Activated CD4-positive, alpha-beta T cell treated with anti-CD3 and anti-CD28 coated beads, Interleukin-2, amount 10 ng/mL, durations not matched to agents 24 days and 14 days (primary cell): ENCODE results near the gene IRGC. TPM values are rescaled to one million over a fixed set of nuclear protein-coding genes. Genes with fewer than 3 reads are reported as not detected.

Experiments used
- DNase-seq: peaks from one replicate; pipeline ENCODE4 v3.0.0; 2022
- H3K27ac Mint-ChIP-seq: one replicate; pipeline ENCODE4 v1.8.0; 2022; ENCODE audit warnings: mild to moderate bottlenecking, mixed read lengths
- H3K27me3 Mint-ChIP-seq: one replicate; pipeline ENCODE4 v1.8.0; 2022; ENCODE audit warnings: mixed read lengths
- H3K36me3 Mint-ChIP-seq: one replicate; pipeline ENCODE4 v1.8.0; 2022; ENCODE audit warnings: low read depth, mild to moderate bottlenecking, mixed read lengths
- H3K4me1 Mint-ChIP-seq: one replicate; pipeline ENCODE4 v1.8.0; 2021; ENCODE audit warnings: mixed read lengths
- H3K4me3 Mint-ChIP-seq: one replicate; pipeline ENCODE4 v1.8.0; 2022; ENCODE audit warnings: mild to moderate bottlenecking, moderate library complexity, mixed read lengths
- H3K9me3 Mint-ChIP-seq: one replicate; pipeline ENCODE4 v1.8.0; 2021; ENCODE audit warnings: mixed read lengths
- intact Hi-C: fragments of 100-400 bp; cut with micrococcal nuclease; formaldehyde crosslinking; loops from one replicate; pipeline ENCODE4 v1.15.1; 2023
- total RNA-seq: library from RNA; stranded (reverse); gene quantifications from 2 replicates; pipeline ENCODE4 v1.2.3, GENCODE V29; 2022

The IRGC gene, protein sequence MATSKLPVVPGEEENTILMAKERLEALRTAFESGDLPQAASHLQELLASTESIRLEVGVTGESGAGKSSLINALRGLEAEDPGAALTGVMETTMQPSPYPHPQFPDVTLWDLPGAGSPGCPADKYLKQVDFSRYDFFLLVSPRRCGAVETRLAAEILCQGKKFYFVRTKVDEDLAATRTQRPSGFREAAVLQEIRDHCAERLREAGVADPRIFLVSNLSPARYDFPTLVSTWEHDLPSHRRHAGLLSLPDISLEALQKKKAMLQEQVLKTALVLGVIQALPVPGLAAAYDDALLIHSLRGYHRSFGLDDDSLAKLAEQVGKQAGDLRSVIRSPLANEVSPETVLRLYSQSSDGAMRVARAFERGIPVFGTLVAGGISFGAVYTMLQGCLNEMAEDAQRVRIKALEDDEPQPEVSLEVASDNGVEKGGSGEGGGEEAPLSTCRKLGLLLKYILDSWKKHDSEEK
- total RNA-seq: not detected in 2 replicates

- Mint-ChIP-seq H3K36me3 (no peaks in the 10 kb centered on the region), H3K9me3 (peaks cover 3% of the 10 kb centered on the region), H3K27me3 (peaks cover 6% of the 10 kb centered on the region), H3K4me3 (no peak within 1 kb of the TSS), H3K4me1 (no peaks in the 10 kb centered on the region), H3K27ac (no peak within 1 kb of the TSS)
- no peak for DNase-seq
- intact Hi-C loops: no loop called here
Observed at GRCh38 chr19:43715776-43716175, at the start of gene IRGC. Gene IRGC (plus strand): TSS chr19:43716076. CDS start chr19:43718559, 2,483 bp downstream.

DNA sequence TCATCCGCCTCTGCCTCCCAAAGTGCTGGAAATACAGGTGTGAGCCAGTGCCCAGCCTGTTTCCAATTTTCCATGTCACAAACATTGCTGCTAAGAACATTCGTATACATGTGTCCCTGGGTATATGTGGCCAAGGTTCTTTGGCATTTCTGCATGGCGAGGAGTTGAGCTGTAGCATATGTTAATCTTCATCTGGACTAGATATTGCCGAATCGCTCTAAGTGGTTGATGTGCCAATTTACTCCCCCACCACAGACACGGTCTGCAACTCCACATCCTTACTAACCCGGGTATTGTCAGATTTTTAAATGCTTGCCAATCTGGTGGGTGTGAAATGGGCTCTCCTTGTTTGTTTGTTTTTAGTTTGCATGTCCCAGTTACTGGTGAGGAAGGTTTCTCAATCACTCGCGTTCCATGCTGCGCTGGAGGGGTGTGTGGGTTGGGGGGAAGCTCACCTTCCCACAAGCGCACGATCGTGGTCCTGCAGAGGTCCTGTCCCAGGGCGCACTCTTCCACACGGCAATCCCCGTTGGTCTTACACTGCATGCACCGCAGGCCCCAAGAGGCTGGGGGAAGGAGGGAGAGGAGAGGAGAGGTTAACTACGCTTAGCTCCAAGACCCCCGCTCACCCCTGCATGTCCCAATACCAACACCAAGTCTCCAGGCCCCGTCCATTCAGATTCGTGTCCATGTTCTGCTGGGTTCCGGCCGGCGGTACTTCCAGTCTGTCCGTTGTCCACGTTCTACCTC lies 48.6 kb upstream of the IRGC start:
- Mint-ChIP-seq H3K4me1 (peaks cover 43% of the 10 kb centered on the region), H3K27ac (peak overlapping the region; percentile 86), H3K36me3 (peaks cover 39% of the 10 kb centered on the region), H3K9me3 (peaks cover 6% of the 10 kb centered on the region), H3K27me3 (peaks cover 7% of the 10 kb centered on the region), H3K4me3 (peak overlapping the region; percentile 91)
- no peak for DNase-seq
- intact Hi-C loops: no loop called here

GRCh38 chr19:43667876-43668405 lies 47.9 kb upstream of the IRGC start:
- peaks cover 42% of the 10 kb centered on the region for H3K4me1 Mint-ChIP-seq
- peaks cover 6% of the 10 kb centered on the region for H3K9me3 Mint-ChIP-seq
- peaks cover 7% of the 10 kb centered on the region for H3K27me3 Mint-ChIP-seq
- no peak for DNase-seq
- peak overlapping the region; percentile 91 for H3K4me3 Mint-ChIP-seq
- H3K27ac Mint-ChIP-seq: peak overlapping the region; percentile 86
- intact Hi-C loops: loop anchor here (1.0 to 2.0 kb wide), 7 partner anchors 33 to 204 kb away; partner anchors contain the start of genes IRGQ, KCNN4, SMG9 and ZNF428
- peaks cover 34% of the 10 kb centered on the region for H3K36me3 Mint-ChIP-seq

DNA sequence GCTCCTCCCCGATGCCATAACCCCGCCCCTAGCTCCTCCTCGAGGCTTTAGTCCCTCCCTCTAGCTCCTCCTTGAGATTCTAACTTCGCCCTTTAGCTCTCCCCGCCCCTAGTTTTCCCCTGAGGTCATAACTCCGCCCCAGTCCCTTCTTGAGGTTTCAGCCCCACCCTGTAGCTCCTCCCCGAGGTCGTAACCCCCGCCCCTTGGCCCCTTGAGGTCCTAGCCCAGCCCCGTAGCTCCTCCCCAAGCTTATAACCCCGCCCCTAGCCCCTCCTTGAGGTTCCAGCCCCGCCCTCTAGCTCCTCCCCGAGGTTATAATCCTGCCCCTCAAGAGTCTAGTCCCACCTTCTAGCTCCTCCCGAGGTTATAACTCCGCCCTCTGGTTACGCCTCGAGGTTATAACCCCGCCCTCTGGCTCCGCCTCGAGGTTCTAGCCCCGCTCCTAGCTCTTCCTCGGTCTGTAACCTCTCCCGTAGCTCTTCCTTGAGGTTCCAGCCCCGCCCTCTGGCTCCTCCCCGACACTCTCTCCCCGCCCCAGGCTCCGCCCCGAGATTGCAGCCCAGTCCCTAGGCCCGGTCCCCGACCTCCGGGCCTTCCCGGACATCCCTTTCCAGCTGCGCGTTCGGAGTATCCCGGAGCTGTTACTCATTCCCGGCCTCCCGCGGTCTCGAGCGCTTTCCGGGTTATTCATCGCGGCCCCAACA lies 47.3 kb upstream of the IRGC start:
- intact Hi-C loops: loop anchor here (1.0 to 2.0 kb wide), 7 partner anchors 32 to 204 kb away; partner anchors contain the start of genes IRGQ, KCNN4, SMG9 and ZNF428
- Mint-ChIP-seq H3K9me3 (peaks cover 6% of the 10 kb centered on the region), H3K27ac (peak overlapping the region; percentile 86), H3K27me3 (peaks cover 7% of the 10 kb centered on the region), H3K4me1 (peaks cover 40% of the 10 kb centered on the region), H3K36me3 (peaks cover 34% of the 10 kb centered on the region), H3K4me3 (peak overlapping the region; percentile 91)
- DNase-seq: peak; percentile 98

- Mint-ChIP-seq H3K9me3 (no peaks in the 10 kb centered on the region), H3K36me3 (peaks cover 9% of the 10 kb centered on the region), H3K27ac (no peak overlapping the region), H3K4me3 (no peak overlapping the region), H3K27me3 (peaks cover 7% of the 10 kb centered on the region), H3K4me1 (peaks cover 34% of the 10 kb centered on the region)
- DNase-seq: no peak
- intact Hi-C loops: no loop called here
Observed at GRCh38 chr19:43672061-43672679, 43.7 kb upstream of the IRGC start.

DNA sequence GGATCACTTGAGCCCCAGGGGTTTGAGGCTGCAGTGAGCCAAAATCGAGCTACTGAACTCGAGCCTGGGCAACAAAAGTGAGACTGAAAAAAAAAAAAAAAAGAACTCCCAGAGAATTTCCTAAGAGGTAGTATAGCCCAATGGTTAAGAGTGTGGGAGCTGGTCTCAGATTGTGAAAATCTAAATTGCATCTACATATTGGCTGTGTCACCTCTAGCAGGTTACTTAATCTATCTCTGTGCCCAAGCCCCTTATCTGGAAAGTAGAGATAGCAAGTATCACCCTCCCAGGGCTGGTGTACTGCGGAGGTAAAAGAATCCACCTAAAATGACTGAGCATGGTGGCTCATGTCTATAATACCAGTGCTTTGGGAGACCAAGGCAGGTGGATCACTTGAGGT lies 42.2 kb upstream of the IRGC start:
- Mint-ChIP-seq H3K4me1 (peaks cover 26% of the 10 kb centered on the region), H3K27ac (no peak overlapping the region), H3K27me3 (peaks cover 7% of the 10 kb centered on the region), H3K4me3 (no peak overlapping the region), H3K36me3 (no peaks in the 10 kb centered on the region), H3K9me3 (no peaks in the 10 kb centered on the region)
- intact Hi-C loops: no loop called here
- DNase-seq: no peak

- Mint-ChIP-seq H3K4me3 (no peak overlapping the region), H3K27me3 (peaks cover 7% of the 10 kb centered on the region), H3K36me3 (no peaks in the 10 kb centered on the region), H3K9me3 (no peaks in the 10 kb centered on the region), H3K4me1 (peaks cover 26% of the 10 kb centered on the region), H3K27ac (no peak overlapping the region)
- intact Hi-C loops: no loop called here
- DNase-seq: no peak
Observed at GRCh38 chr19:43674183-43674582, 41.7 kb upstream of the IRGC start.

DNA sequence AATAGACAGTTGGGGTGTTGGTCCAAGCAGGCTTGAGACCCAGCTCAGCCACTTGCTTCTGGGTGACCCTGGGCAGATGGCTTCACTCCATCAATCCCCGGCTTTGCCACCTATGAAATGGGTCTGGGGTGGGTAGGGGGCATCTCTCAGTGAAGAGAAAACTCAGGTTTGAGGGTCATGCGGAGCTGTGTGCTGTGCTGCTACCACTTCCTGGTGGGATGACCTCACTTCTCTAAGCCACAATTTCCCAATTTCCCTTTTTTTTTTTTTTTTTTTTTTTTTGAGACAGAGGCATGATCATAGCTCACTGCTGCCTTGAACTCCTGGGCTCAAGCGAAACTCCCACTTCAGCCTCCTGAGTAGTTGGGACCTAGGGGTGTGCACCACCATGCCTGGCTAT lies 41.3 kb upstream of the IRGC start:
- peaks cover 7% of the 10 kb centered on the region for H3K27me3 Mint-ChIP-seq
- H3K27ac Mint-ChIP-seq: no peak overlapping the region
- no peaks in the 10 kb centered on the region for H3K36me3 Mint-ChIP-seq
- intact Hi-C loops: no loop called here
- H3K4me1 Mint-ChIP-seq: peaks cover 26% of the 10 kb centered on the region
- DNase-seq: no peak
- H3K9me3 Mint-ChIP-seq: no peaks in the 10 kb centered on the region
- no peak overlapping the region for H3K4me3 Mint-ChIP-seq

- H3K9me3 Mint-ChIP-seq: no peaks in the 10 kb centered on the region
- peak overlapping the region; percentile 17 for H3K4me3 Mint-ChIP-seq
- intact Hi-C loops: no loop called here
- no peaks in the 10 kb centered on the region for H3K36me3 Mint-ChIP-seq
- H3K27ac Mint-ChIP-seq: peak overlapping the region; percentile 74
- H3K4me1 Mint-ChIP-seq: peaks cover 19% of the 10 kb centered on the region
- peaks cover 4% of the 10 kb centered on the region for H3K27me3 Mint-ChIP-seq
- peak; percentile 64 for DNase-seq
Observed at GRCh38 chr19:43675269-43675879, 40.5 kb upstream of the IRGC start.

DNA sequence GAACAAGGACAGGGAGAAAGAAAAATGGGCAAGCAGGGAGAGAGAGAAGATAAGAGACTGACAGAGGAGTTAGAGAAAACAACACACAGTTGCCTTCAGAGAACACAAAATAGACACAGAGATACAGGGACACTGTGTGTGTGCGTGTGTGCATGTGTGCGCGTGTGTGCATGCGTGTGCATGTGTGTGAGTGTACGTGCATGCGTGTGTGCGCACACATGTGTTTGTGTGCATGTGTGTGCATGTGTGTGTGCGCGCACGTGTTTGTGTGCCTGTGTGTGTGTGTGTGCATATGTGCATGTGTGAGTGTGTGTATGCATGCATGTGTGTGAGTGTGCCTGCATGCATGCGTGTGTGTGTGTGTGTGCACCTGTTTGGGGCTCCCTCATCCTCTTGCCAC lies 40.0 kb upstream of the IRGC start:
- no peak overlapping the region for H3K4me3 Mint-ChIP-seq
- H3K27me3 Mint-ChIP-seq: peaks cover 3% of the 10 kb centered on the region
- no peak for DNase-seq
- intact Hi-C loops: no loop called here
- no peaks in the 10 kb centered on the region for H3K9me3 Mint-ChIP-seq
- no peak overlapping the region for H3K27ac Mint-ChIP-seq
- H3K36me3 Mint-ChIP-seq: no peaks in the 10 kb centered on the region
- H3K4me1 Mint-ChIP-seq: peaks cover 16% of the 10 kb centered on the region

DNA sequence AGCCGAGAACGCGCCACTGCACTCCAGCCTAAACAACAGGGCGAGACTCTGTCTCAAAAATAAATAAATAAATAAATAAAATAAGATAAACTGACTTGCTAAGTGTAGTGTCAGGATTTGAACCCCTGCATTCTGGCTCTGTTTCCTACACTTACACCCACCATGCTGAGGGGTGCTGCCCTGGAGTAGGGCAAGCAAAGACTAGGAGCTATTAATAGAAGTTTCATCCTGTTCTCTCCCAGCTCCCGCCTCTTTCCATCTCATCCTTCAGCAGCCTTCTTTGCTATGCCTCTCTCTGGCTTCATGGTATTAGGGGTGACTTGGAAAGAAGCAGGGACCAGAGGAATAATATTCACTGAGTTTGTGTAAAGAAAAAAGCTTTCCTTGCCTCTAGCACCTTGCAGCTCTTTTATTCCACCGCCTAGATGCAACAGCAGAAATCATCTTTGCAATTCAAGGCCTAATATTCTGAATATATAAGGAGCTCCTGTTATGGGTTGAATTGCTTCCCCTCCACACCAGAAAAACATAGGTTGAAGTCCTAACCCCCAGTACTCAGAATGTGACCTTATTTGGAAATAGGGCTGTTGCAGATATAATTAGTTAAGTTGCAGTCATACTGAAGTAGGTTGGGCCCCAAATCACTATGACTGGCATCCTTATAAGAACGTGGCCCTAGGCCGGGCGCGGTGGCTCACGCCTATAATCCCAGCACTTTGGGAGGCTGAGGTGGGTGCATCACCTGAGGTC lies 37.2 kb upstream of the IRGC start:
- Mint-ChIP-seq H3K36me3 (no peaks in the 10 kb centered on the region), H3K4me3 (no peak overlapping the region), H3K27me3 (no peaks in the 10 kb centered on the region), H3K9me3 (no peaks in the 10 kb centered on the region), H3K4me1 (peaks cover 13% of the 10 kb centered on the region), H3K27ac (no peak overlapping the region)
- no peak for DNase-seq
- intact Hi-C loops: no loop called here

DNA sequence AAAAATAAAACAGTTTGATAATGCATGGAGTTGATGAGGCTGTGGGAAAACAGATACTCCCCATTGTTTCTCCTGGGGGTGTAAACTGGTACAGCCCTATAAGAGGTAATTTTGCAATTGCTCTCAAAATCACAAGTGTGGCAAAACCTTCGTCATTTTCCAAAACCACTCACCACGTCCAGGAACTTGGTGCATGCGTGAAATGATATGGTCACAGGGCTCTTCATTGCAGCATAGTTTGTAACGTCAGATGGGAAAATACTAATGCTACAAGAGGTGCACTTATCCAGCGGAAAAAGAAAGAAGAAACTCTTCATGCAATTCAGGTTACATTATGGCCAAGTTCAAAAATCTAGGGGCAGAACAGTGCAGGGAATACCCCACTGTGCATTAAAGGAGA lies 34.1 kb upstream of the IRGC start:
- intact Hi-C loops: no loop called here
- H3K36me3 Mint-ChIP-seq: no peaks in the 10 kb centered on the region

More for the DNA sequence above, 34.1 kb upstream of the IRGC start:
- Mint-ChIP-seq H3K4me1 (no peaks in the 10 kb centered on the region), H3K9me3 (no peaks in the 10 kb centered on the region), H3K27ac (no peak overlapping the region), H3K27me3 (no peaks in the 10 kb centered on the region), H3K4me3 (no peak overlapping the region)
- DNase-seq: no peak
